HG02642 (cell line): ENCODE results near the gene ZNF816.
A peak's percentile ranks its signal among the peaks of the same experiment; 100 is the strongest.
"Not testable (repeated sequence)": the region's sequence is repeated elsewhere in the genome, so short reads cannot be mapped to it uniquely, and the experiment has no call there.

Source experiments
- ATAC-seq: cut with Tn5 transposase; IDR thresholded peaks from one replicate; pipeline ENCODE4 v1.9.1; 2021; ENCODE audit warnings: mild to moderate bottlenecking; ENCODE audit not compliant: unreplicated experiment, poor library complexity

Gene ZNF816

DNA sequence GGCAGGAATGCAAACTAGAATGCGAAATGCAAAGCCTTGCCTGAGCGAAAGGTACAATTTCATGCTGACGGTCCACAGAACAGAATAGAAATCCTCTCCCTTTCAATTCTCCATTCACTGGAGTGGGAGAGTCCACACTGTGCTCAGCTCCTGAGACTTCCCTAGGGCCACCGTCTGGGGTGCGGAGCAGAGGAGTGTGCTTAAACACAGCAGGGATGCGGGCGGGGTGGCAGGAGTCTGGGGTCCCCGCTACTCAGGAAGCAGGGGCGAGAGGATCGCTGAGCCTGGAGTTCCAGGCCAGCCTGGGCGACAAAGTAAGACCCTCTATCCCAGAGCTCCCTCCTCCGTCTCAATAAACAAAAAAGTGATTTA lies 552 bp upstream of the ZNF816 start:
- ATAC-seq = peak; percentile 23

DNA sequence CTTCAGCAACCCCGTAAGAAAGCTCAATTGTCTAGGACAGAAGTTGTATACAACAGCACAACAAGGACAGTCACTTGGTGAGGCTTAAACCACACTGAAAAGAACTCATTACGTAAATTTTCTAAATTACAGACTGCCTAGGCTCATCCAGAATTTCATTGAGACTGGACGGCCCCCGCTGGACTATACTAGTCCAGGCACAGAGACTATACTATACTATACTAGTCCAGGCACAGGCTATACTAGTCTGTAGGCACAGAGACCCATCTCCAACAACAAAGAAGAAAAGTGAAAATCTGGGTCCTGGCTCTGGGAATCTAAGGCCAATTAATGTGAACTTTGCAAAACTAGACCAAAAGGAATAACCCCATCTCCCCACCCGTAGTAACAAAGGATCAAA lies 700 bp downstream of the ZNF816 start:
- ATAC-seq = no peak

DNA sequence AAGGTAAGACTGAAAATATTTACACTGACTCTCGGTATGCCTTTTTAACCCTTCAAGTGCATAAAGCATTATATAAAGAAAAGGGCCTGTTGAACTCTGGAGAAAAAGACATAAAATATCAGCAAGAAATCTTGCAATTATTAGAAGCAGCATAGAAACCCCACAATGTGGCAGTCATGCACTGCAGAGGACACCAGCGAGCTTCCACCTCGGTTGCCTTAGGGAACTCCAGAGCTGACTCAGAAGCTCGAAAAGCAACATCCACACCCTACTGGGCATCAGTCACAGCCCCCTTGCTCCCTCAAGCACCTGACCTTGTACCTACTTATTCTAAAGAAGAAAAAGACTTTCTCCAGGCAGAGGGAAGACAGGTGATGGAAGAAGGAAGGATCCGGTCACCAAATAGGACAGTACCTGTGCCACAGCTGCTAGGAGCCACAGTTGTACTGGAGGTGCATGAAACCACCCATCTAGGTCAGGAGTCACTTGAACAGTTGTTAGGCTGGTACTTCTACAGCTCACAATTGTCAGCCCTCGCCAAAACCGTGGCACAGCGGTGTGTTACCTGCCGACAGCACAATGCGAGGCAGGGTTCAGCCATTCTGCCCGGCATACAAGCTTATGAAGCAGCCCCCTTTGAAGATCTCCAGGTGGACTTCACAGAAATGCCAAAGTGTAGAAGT lies 2.9 kb downstream of the ZNF816 start:
- no peak for ATAC-seq

GRCh38 chr19:52957591-52957990 lies 5.1 kb downstream of the ZNF816 start:
- ATAC-seq = no peak

DNA sequence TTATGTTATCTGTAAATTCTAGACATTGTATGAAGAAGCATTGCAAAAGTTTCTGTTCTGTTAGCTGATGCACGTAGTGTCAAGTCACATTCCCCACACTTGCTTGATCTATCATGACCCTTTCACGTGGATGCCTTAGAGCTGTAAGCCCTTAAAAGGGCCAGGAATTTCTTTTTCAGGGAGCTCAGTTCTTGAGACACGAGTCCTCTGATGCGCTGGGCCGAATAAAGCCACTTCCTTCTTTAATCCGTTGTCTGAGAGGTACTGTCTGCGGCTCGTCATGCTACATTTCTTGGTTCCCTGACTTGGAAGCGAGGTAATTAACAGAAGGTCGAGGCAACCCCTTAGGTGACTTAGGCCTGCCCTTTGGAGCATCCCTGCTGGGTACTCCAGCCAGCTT lies 5.8 kb downstream of the ZNF816 start:
- no peak for ATAC-seq

- ATAC-seq = no peak
Observed at GRCh38 chr19:52949422-52949821, 13.3 kb downstream of the ZNF816 start.

GRCh38 chr19:52948025-52948770 lies 14.5 kb downstream of the ZNF816 start:
- no peak for ATAC-seq

- ATAC-seq = no peak
Observed at GRCh38 chr19:52946322-52947310, 16.1 kb downstream of the ZNF816 start.

DNA sequence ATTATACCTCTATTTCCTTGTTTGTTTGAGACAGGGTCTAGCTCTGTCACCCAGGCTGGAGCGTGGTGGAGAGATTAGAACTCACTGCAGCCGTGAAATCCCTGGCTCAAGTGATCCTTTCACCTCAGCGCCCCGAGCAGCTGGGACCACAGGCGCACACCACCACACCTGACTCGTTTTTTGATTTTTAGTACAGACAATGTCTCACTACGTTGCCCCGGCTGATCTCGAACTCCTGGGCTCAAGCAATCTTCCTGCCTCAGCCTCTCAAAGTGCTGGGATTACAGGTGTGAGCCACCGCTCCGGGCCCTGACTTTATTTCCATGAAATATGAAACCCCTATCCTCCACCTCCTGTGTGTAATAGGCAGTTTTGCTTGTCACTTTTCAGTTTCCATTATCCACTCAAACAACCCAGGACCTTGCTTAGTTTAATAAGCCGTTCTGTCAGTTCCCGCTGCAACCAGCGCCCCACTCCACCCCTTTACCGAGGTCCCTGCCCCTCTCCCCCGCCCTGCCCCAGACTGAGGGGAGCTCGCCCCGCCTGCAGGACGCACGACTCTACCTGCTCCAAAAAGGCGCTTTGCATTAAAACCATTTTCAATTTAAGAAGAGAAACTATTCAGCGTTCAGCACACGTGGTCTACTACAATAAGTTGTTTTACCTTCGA lies 16.9 kb downstream of the ZNF816 start:
- ATAC-seq = no peak

GRCh38 chr19:52944703-52945493 lies 17.8 kb downstream of the ZNF816 start:
- ATAC-seq = not testable (repeated sequence)

DNA sequence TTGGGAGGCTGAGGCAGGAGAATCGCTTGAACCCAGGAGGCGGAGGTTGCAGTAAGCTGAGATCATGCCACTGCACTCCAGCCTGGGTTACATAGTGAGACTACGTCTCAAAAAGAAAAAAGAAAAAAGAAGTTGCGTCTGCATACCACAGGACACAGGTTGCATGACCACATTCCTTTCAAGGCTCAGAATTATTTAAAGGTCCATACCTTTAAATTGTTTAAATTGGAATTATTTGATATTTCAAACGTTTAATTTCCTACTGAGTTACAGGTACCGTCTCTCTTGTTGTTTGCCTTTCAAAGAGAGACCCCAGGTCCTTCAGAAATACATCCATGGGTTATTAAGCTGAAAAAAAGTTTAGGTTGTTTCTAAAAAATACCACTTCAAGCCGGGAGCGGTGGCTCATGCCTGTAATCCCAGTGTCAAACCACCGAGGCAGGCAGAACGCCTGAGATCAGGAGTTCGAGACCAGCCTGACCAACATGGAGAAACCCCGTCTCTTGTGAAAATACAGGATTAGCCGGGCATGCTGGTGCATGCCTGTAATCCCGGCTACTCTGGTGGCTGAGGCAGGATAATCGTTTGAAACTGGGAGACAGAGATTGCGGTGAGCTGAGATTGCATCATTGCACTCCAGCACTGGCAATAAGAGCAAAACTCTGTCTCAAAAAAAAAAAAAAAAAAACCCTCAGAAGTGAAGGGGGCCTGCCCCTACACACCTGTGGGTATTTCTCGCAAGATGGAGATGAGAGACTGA lies 18.6 kb downstream of the ZNF816 start:
- ATAC-seq = no peak

GRCh38 chr19:52943134-52943883 lies 19.4 kb downstream of the ZNF816 start:
- ATAC-seq = peak; percentile 20

GRCh38 chr19:52942386-52943133 lies 20.1 kb downstream of the ZNF816 start:
- peak; percentile 97 for ATAC-seq

GRCh38 chr19:52941941-52942385 lies 20.7 kb downstream of the ZNF816 start:
- peak; percentile 29 for ATAC-seq

DNA sequence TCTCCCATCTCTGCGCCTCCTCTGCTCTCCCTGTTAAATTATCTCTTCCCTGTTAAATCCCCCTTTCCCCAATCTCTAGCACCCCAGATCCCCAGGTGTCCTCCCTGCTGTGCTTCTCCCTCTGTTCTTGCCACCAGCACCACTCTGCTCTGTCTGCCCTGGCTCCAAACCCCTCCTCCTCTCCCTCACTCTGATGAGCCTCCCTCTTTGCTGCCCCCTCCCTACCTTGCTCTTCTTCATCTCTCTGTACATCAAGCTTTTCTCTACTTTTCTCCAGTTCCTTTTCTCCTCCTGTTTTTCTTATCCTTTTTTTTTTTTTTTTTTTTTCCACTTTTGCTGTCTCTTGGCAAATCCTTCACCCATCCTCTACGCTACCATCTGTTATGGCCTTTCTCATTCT lies 21.2 kb downstream of the ZNF816 start:
- ATAC-seq = not testable (repeated sequence)

DNA sequence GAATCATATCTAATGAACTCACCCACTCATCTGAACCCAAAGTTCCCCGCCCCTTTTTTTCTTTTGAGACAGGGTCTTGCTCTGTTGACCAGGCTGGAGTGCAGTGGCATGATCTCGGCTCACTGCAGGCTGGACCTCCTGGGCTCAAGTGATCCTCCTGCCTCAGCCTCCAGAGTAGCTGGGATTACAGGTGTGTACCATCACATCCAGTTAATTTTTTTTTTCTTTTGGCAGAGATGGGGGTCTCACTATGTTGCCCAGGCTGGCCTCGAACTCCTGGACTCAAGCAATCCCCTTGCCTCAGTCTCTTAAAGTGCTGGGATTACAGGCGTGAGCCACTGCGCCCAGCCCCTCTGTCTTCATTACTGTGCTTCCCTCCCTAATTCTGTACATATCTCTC lies 21.8 kb downstream of the ZNF816 start:
- not testable (repeated sequence) for ATAC-seq

- no peak for ATAC-seq
Observed at GRCh38 chr19:52938761-52939160, 23.9 kb downstream of the ZNF816 start.
